Myocyte (in vitro differentiated cells): ENCODE data around the gene FAM120A. TPM values are rescaled to one million over a fixed set of nuclear protein-coding genes. Genes with fewer than 3 reads are reported as not detected.
A peak's percentile ranks its signal among the peaks of the same experiment; 100 is the strongest.

Source experiments
- DNase-seq: peaks from one replicate; pipeline ENCODE4 v3.0.0-alpha.2; 2012; ENCODE audit warnings: low read depth
- total RNA-seq: library from RNA; depleted of rRNA; stranded (reverse); fragments of >200 nt; gene quantifications from 2 replicates; pipeline ENCODE4 v1.2.3, GENCODE V29; 2014

Gene FAM120A
- total RNA-seq, 1 donor from 2014 or later = 93.3 TPM

DNA sequence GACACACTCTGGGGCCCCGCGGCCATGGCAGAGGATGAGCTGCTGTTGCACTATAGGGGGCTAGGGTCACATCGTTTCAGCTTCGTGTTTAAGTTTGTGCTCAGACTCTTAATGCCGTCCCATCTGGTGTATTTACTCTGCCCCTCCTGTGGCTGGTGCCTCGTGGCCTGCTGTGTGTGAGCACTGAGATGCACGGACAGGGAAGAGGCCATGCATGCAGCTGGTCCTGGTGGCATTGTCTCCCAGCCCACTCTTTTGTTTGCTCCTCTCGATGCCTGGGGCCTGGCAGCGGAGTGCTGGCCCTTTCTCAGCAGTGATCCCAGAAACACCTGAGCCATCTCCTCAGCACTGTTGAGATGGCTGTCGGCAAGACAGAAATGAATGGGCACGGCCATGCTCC lies 94.9 kb downstream of the FAM120A start:
- DNase-seq = no peak

DNA sequence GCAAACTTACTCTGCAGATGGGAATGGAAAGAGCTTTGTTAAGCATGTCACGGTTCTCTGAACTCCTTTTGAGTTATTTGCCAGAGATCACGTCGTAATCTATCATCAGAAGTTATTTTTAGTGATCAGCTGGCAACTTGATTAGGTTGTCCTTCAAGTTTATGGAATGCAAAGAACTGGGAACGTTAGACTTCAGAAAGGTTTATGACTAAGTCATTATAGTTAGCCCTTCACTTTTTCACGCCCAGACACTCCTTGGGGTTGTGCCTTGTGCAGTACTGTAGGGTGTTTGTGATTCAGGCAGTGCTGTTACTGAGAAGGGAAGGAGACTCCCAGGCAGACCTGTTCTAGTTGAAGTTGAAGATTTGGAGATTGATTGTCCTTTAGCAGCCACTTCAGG lies 98.1 kb downstream of the FAM120A start:
- peak; percentile 46 for DNase-seq

DNA sequence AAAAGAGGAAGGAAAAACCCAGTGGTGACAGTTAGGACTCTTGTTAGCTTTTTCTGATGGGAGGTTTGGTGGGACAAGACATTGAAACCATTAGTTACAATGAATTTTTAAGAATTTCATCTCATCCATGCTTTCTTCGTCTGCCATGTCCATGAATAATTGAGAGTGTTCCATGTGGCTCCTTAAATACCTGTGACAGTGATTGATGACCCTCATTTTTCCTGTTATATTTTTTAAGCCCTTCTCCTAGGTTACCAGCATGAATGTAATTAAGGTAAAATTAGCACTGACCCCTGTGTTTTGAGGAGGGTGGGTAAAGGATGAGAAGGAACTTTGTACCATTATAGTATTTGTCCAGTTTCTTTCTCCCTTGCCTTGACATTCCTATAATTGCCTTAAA lies 101.4 kb downstream of the FAM120A start:
- DNase-seq = no peak

DNA sequence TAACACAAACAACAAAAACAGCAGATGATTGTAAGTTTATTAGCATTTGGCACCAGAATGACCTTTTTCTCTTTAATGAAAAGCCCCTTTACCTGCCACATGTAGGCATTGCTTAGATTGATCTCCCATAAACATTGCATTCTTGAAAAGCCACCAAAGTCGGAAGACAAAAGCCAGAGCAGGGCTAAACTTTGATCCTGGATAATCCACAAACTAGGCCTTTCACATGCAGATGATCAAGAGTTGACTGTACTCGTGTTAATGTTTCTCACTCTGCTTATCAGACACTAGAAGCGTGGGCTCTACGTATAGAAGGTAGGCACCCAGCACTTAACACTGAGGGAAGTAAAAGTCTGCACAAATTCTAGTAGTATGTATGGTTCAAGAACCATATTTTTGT lies 103.9 kb downstream of the FAM120A start:
- DNase-seq = no peak

DNA sequence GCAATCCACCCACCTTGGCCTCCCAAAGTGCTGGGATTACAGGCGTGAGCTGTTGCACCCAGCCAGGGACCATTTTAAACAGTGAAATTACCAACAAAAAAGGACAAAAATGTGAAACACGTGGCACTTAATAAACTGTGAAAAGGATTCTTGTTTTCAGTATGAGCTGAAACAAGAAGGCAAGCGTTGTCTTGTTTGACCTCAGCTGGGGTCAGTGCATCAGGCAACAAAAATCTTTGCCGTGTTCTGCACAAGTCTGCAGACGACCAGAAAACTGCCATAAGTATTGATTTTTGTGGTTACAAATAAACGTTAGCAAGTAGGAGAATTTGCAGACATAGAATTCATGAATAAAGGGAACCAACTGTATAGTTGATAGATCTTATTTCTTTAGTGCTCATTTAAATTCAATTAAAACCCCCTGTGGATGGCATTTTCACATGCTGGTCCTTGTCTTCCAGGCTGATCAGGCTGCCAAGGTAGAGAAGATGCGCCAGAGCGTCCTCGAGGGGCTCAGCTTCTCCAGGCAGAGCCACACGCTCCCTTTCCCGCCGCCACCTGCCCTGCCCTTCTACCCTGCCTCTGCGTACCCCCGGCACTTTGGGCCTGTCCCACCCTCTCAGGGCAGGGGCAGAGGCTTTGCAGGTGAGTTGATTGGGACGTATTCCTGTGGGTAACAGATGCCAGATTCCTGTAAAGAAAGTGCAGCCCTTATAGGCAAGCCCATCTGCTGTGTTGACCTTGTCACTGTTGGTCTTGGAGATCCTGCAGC lies 106.1 kb downstream of the FAM120A start:
- no peak for DNase-seq

DNA sequence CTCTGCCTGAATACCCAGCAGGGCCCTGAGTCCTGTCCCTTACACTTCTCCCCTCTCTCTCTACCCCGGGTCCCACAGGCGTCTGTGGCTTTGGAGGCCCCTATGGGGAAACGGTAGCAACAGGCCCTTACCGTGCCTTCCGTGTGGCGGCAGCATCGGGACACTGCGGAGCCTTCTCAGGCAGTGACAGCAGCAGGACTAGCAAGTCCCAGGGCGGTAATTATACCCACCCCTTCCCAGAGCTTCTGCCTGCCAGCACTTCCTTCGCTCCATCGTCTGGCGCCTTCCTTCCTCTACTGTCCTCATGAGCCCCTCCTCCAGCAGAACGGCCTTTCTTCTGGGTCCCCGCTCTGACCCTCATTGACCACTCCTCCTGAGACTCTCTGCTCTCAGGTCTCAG lies 107.0 kb downstream of the FAM120A start:
- DNase-seq = no peak

DNA sequence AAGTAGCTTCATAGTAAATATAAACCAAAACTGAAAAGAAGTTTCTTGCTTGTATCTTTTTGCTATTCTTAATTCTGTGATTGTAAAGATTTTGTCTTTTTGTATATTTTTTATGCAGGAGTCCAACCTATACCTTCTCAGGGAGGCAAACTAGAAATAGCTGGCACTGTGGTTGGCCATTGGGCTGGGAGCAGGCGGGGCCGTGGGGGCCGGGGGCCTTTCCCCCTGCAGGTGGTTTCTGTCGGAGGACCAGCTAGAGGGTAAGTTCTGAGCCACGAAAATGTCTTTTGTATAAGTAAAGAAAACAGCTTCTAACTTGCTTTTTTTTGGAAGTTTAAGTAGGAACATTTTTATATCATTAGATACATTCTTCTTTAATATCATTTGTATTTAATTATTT lies 109.5 kb downstream of the FAM120A start:
- DNase-seq = no peak

DNA sequence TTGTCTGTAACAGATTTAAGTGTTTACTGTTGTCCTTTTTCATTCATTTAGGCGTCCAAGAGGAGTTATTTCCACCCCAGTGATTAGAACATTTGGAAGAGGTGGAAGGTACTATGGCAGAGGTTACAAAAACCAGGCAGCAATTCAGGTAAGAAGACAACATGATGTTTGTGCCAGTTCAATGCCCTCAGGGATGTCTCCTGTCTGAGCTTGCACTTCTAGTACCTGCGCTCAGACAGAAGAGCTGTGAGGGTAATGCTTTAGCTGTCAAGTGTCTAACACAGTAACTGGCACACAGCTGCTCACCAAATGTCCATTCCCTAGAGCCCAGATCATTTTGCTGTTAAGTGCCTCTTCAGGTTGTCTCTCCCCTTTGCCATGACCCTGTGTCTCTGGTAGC lies 110.7 kb downstream of the FAM120A start:
- DNase-seq = no peak

DNA sequence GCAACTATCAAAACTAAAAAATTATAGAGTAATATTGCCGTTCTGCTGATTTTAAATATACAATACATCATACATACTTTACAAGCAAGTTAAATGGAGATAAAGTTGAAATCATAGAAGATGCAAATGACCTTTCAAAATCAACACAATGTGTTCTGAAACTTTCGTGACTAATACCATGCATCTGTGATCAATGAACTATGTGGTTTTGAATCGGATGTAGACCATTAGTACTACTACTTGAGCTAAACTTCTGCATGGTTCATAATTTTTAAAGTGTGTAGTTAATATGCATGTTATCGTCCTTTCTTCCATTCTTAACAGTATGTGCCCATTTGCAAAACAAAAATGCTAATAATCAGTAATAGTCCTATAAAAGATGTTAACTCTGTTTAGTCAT lies 113.6 kb downstream of the FAM120A start:
- DNase-seq = no peak

DNA sequence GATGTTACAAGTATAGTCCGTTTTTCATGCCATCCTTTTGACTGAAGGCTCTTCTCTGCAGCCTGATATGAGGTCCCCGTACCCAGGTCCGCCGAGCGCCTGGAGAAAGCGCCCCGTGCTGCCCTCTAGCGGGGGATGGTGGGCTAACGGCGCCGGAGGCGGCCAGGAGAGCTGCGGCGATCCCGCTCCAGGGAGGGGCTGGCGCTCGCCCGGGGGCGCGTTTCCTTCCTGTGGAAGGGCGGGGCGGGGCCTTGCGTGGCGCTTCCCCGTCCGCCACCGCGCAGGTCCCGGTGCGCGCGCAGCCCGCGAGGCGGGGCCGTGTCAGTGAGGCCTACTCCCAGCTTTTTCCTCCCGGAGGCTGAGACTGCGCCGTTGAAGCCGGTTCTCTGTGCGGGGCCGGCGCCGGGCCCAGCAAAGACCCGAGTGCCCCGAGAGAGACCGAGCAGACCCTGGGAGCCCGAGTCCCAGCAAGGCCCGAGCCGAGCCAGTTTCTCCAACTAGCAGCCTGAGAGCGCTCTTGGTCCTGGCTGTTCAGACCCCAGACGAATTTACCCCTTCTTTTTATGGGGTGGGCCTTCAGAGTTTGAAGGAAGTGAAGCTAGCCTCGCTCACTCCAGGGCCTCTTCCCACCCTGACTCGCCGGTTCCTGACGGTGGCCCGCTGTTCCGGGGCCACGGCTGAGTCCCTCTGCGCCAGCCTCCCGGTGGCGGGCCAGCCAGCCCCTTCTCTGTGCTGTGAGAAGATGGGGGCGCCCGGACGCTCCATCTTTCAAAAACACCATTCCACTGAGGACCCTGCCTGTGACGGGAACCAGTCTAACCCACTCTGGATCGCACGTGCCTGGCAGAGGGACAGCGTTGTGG lies 115.2 kb downstream of the FAM120A start:
- DNase-seq = peak; percentile 96

DNA sequence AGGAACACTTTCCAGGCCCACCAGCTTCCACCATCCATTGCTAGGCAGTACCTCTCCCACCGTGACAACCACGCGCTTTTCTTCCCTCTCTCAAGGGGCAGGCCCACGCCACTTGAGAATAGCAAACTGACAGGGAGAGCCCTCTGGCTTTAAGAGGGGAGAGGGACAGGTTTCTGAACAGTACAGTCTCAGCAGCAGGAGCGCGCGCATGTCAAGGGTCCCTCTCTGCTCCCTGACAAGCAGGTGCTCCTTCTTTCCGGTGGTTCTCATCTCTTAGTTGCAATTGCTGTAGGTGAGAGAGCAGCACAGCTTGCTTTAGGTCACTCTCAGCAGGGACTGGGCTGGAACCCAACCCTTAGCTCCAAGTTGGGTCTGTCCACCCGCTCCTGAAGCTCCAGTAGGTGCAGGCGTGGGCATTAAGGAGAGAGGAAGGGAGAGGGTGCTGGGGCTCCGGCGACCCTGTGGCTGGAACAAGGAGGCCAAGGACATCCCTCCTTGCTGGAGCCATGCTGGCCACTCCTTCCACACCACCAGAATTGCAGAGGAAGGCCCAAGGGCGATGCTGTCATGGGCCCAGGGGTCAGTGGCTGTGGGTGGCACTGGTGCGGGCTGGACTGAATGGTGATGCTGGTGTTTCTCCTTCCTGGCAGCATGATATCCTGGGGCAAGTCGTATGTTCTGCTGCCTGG lies 115.9 kb downstream of the FAM120A start:
- peak; percentile 40 for DNase-seq

DNA sequence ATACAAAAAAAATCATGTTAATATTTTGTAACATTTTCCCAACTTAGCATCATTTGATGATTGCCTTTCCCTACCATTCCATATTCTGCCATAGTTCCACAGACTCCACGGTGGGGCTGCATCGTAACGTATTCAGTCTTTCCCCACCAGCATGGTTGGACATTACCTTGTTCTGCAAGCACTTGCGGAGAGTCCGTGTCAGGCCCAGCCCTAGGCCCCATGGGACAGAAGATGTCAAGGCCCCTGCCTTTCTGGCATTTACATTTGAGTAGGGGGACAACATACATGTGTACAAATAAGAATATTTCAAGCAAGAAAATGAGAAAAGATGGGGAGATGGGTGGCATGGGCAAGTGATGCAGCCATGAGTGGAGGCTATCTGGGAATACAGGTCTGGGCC lies 116.7 kb downstream of the FAM120A start:
- DNase-seq = no peak

DNA sequence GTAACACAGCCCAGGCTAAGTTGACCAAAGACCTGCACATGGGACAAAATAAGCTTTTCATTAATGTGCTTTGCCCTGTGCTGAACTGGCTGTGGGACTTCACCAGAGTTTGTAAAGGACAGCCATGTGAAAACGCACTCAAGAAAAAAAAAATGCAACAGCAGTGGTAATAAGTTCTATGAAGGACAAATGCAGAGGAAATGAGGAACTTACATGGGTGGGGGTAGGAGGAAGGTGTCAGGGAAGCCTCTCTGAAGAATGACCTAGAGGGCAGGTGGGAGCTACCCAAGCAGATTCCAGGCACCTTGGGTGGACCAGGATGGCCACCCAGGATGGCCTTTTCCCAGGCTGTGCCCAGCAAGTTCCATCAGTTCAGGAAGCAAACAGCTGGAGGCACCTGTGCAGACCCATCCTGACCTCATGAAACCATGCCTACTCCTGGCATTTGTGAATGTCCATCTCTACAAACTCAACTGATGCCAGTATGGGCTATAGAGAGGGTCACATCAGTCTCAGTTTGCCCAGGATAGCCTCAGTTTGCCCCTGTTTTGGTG lies 118.2 kb downstream of the FAM120A start:
- no peak for DNase-seq

DNA sequence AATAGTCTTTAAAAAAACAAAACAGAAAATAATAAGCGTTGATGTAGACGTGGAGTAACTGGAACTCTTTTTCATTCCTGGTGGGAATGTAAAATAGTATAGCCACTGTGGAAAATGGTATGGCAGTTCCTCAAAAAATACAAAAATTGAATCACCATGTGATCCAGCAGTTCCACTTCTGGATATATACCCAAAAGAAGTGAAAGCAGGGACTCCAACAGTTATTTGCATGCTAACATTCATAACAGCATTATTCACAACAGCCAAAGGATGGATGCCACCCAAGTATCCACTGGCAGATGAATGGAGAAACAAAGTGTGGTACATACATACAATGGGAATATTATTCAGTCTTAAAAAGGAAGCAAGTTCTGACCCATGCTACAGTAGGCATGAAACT lies 120.7 kb downstream of the FAM120A start:
- no peak for DNase-seq

DNA sequence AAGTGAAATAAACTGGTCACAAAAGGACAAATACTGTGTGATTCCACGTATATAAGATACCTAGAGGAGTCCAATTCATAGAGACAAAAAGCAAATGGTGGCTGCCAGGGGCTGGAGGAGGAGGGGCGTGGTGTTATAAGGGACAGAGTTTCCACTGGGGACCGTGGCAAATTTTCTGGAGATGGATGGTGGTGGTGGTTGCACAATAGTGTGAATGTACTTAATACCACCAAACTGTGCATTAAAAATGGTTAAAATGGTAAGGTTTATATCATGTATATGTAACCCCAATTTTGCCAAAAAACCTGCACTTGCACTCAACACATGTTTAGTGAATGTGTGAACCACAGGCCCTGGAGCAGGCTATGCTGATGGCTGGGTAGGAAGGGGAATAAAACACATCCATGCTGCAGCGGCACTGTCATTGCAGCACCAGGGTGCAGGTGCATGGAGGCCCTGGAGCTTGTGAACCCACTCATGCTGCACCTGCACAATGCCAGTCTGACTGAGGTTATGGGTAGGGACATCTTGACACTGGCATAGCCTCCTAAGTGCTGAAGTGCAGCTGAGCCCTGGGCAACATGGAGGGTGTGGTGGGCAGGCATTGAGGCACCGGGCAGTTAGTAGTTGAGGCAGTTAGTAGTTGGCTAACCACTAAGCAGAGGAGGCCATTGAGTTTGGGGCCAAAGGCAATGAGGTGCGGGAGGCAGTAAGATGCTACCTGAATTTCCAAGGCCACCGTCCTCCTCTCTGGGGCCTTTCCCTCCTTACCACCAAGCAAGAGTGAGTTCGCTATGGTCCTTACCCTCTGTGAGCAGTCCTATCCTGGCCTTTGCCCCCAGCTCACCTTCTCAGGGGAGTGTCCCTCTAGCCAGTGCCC lies 121.4 kb downstream of the FAM120A start:
- no peak for DNase-seq

DNA sequence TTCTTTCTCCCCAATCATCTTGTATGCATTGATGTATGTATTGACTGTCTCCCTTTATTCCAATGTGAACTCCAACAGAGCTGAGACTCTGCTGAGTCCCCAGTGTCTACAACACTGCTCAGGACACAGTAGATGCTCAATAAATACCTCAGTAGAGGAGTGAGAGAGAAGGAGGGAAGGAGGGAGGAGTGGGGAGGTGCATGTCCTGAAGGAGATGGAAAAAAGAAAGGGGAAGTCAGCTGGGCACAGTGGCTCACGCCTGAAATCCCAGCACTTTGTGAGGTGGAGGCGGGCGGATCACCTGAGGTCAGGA lies 122.0 kb downstream of the FAM120A start:
- no peak for DNase-seq

DNA sequence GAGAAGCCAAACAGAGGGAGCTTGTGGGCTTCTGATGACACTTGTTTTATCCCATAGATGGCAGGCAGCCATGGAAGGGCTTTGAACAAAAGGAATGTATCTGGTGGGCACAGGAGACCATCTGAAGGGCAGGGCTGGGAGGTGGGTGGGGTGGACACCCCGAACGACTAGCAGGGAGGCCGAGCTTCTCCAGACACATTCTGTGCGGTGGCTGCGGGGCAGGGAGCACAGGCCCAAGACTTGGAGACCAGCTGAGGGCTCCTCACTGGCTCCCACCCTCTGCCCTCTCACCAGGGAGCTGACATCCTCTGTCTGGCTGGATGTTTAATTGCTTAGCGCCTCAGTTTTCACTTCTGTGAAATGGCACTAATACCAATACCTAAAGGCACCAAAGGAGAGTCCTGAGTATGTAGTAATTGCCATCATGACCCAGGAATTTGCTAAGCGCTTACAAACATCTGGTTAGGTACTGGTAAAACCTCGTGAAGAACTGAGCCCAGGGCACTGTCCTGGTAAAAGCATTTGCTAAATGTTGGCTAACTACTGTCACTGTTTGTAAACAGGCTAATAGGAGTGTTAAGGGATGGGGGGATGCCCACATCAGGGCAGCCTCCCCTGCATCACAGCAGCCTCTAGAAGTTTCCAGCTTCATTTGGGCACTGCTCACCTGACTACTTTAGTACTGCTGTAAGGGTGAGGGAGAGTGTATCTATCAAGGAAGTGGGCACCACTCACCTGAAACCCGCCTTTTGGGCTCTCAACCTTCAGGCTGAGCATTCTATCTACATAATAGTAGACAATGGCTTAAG lies 122.8 kb downstream of the FAM120A start:
- no peak for DNase-seq

DNA sequence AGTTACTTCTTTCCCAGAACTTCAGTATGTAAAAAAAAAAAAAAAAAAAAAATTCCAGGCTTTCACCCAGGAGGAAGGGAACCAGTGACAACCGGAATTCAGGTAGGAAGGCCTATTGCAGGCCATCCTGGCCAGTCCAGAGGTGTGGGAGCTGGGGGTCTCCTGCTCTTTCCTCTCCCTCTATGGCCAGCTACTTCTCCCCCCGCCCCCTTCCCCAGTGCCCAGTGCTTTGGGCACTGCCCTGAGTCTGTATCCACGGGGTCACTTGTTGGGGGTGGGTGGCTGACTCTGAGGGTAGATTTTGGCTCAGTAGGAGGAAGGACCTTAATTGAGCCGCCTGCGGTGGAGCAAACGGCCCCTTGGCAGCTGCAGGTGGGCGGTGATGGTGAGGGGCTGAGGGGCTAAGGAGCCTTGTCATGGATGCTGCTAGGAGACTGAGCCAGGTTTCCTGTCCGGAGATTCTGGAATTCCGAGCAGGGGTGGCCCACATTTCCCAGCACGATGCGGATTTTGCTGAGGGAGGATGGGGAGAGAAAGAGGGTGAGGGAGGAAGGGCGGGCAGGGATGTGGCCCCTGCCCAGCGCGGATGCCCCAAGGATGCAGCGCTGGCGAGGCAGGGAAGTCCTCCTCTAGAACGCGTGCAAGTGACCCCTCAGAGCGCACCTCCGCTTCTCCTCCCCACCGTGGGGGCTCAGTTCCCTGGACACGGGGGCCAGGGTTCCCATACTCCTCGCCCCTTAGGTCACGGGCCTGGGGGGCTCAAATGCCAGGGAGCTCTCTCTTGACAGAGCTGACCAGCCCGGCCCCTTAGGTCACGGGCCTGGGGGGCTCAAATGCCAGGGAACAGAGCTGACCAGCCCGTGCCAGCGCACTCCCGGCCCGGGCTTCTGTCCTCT lies 123.7 kb downstream of the FAM120A start:
- DNase-seq = no peak

DNA sequence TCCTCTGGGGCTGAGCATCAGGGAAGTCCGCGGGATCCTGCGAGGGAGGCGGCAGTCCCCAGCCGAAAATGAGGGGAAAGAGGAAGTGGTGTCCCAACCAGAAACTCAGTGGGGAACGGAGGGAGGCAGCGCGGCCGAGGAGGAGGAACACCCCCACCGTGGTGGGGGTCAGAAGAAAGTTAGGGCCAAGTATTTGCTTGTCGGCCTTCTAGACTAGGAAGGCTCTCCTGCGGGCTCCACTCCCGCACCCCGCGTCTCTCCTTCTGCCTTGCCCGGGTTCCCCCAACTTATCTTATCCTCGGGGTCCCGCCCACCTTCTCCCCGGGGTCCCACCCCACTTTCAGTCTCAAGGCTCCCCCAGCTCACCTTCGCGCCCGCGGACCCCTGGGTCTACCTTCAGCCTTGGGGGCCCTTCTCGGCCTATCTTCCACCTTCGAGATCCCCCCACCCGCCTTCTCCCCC lies 124.3 kb downstream of the FAM120A start:
- DNase-seq = no peak
